ENCODE data around the gene PLSCR1. TPM values are rescaled to one million over a fixed set of nuclear protein-coding genes. Genes with fewer than 3 reads are reported as not detected.

Gene PLSCR1
- total and polyA plus RNA-seq, 9 of the 15 experiments (the other 6 are each of a cell fraction or from before 2014, with no cell fraction given): 40.6 to 122 (median 69.1) TPM

GRCh38 chr3:146590521-146590920 lies 46.1 kb upstream of the PLSCR1 start (continued):
- TF ChIP-seq, protein P1, sequence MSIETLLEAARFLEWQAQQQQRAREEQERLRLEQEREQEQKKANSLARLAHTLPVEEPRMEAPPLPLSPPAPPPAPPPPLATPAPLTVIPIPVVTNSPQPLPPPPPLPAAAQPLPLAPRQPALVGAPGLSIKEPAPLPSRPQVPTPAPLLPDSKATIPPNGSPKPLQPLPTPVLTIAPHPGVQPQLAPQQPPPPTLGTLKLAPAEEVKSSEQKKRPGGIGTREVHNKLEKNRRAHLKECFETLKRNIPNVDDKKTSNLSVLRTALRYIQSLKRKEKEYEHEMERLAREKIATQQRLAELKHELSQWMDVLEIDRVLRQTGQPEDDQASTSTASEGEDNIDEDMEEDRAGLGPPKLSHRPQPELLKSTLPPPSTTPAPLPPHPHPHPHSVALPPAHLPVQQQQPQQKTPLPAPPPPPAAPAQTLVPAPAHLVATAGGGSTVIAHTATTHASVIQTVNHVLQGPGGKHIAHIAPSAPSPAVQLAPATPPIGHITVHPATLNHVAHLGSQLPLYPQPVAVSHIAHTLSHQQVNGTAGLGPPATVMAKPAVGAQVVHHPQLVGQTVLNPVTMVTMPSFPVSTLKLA (conservative IDR thresholded peaks at IDR 0.05): no peak
- TF ChIP-seq ZNF324 (CRISPR knock-in tag; IDR thresholded peaks at IDR 0.05): no peak

DNA sequence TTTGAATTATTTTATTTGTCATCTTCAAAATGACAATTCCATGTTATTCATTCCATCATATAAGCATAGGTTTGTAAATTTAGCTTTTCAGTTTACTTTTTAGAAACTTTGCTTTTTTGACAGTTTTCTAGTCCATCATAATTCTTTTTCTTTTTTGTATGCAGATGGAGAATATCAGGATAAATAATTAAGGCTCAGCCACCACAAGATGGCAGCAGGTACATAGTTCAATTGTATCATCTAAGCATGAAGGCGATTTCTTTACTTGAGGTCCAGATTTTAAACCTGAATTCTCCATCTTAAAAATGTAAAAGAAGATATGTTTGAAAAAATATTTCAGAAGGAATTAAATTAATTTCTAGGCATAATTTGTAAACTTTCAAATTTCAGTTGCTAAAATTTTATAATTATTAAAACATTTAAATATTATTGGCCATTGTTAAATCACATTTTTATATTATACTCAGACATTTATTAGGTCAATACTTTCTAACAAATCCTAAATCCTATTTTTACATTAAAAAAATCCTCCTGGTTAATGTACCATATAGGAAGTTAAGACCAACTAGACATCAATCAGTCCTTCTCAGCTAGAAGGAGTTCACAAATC lies 45.6 kb upstream of the PLSCR1 start:
- DNase-seq (ENCODE audit: extremely low read depth in 1 of 4, low spot score in 3 of 4): peak; percentile 13 to 46 (median 26)

More for the DNA sequence above, 45.6 kb upstream of the PLSCR1 start:
- Histone ChIP-seq H3K27me3 (ENCODE audit: control insufficient read depth in 2 of 2, insufficient read depth in 2 of 2, low read length in 2 of 2) (no peaks in the 10 kb centered on the region), H3K9me3 (replicated peaks; ENCODE audit: control insufficient read depth, insufficient read depth, low read depth, low read length) (no peaks in the 10 kb centered on the region), H3K79me2 (ENCODE audit: control insufficient read depth, insufficient read depth, low read length) (no peaks in the 10 kb centered on the region), H4K20me1 (replicated peaks; ENCODE audit: control insufficient read depth, insufficient read depth, low read length) (no peaks in the 10 kb centered on the region), H3K4me2 (ENCODE audit: insufficient read depth, low read length) (no peak overlapping the region), H3K9me1 (ENCODE audit: control insufficient read depth, insufficient read depth, low read length) (no peaks in the 10 kb centered on the region), H3K27ac (ENCODE audit: extremely low read depth, low read depth, low read length) (no peak overlapping the region), H3K4me1 (replicated peaks in 1 of 2; ENCODE audit: control insufficient read depth in 2 of 2, insufficient read depth in 2 of 2, low read length in 2 of 2) (no peaks in the 10 kb centered on the region), H2AFZ (ENCODE audit: low read depth, low read length) (no peak overlapping the region), H3K9ac (ENCODE audit: insufficient read depth in 1 of 2, low read depth in 2 of 2, low read length in 2 of 2) (no peak overlapping the region), H3K4me3 (no peak overlapping the region), H3K36me3 (ENCODE audit: control insufficient read depth, insufficient read depth, low read length) (no peaks in the 10 kb centered on the region)
- TF ChIP-seq NFIX (CRISPR knock-in tag; IDR thresholded peaks at IDR 0.05; ENCODE audit: low read depth) (no peak), BDP1 (IDR thresholded peaks at IDR 0.05; ENCODE audit: insufficient read depth, insufficient read length) (no peak), SP1 (CRISPR knock-in tag; IDR thresholded peaks at IDR 0.05) (no peak), RBM15 (IDR thresholded peaks at IDR 0.05; ENCODE audit: insufficient read depth, low read length) (no peak), RAD21 (CRISPR knock-in tag; conservative IDR thresholded peaks at IDR 0.05 in 1 of 2, IDR thresholded peaks at IDR 0.05 in 1 of 2) (peak; percentile 61), SMC3 (conservative IDR thresholded peaks at IDR 0.05; ENCODE audit: insufficient read depth, low read depth, low read length) (0 out of 2 replicates have a peak, but pooled peaks have one; percentile 34)
- TF ChIP-seq, protein P2, sequence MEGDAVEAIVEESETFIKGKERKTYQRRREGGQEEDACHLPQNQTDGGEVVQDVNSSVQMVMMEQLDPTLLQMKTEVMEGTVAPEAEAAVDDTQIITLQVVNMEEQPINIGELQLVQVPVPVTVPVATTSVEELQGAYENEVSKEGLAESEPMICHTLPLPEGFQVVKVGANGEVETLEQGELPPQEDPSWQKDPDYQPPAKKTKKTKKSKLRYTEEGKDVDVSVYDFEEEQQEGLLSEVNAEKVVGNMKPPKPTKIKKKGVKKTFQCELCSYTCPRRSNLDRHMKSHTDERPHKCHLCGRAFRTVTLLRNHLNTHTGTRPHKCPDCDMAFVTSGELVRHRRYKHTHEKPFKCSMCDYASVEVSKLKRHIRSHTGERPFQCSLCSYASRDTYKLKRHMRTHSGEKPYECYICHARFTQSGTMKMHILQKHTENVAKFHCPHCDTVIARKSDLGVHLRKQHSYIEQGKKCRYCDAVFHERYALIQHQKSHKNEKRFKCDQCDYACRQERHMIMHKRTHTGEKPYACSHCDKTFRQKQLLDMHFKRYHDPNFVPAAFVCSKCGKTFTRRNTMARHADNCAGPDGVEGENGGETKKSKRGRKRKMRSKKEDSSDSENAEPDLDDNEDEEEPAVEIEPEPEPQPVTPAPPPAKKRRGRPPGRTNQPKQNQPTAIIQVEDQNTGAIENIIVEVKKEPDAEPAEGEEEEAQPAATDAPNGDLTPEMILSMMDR (IDR thresholded peaks at IDR 0.05 in 2 of 3, conservative IDR thresholded peaks at IDR 0.05 in 1 of 3; ENCODE audit: insufficient read depth in 2 of 3, low read depth in 1 of 3, low read length in 3 of 3): peak in 2 of 3 experiments; percentile 40 to 60; a peak in 3 of 6 replicates
- FAIRE-seq (peak; percentile 68), ATAC-seq (0 out of 3 replicates have a peak, but pooled peaks have one; percentile 51)
- WGBS (ENCODE audit: insufficient coverage, low coverage, missing lambda C conversion rate): 0% methylated on average over 1 of the region's 1 CpG
- in situ Hi-C loops (cut with MboI): loop anchor here (5.0 to 25.0 kb wide), 3 partner anchors 253 to 528 kb away; no protein-coding TSS in a partner anchor
- intact Hi-C loops (cut with micrococcal nuclease): loop anchor here (2.0 kb wide), 1 partner anchor 51 kb away; no protein-coding TSS in a partner anchor
- POLR2A ChIA-PET: no interaction called here
- no TSS peak for BruUV-seq (replicated peaks)
- CTCF ChIA-PET (ENCODE audit: low intra/inter-chr PET ratio): interaction anchor here (0.6 to 0.7 kb wide), 2 partner anchors 35 to 716 kb away, joined by 3 to 4 read pairs; no protein-coding TSS in a partner anchor

Data from K562 (cell line).